PFSK-1 (cell line): ENCODE results near the gene NUDC.

ENCODE experiments used
- FOXP2 ChIP-seq: optimal IDR thresholded peaks from 2 replicates; pipeline ENCODE3; 2011; ENCODE audit warnings: borderline replicate concordance, control low read depth, inconsistent platforms; ENCODE audit not compliant: insufficient read depth; ENCODE audit errors: extremely low read length, extremely low read depth
- POLR2AphosphoS5 ChIP-seq: IDR thresholded peaks from 2 replicates; pipeline ENCODE4 v1.6.1; 2012; ENCODE audit warnings: low read depth, mild to moderate bottlenecking, control low read depth, low read length, moderate library complexity
- SIN3A ChIP-seq: IDR thresholded peaks from 2 replicates; pipeline ENCODE4 v1.6.1; 2012; ENCODE audit warnings: mild to moderate bottlenecking, low read length, moderate library complexity, borderline replicate concordance; ENCODE audit not compliant: insufficient read depth
- TAF1 ChIP-seq: IDR thresholded peaks from 2 replicates; pipeline ENCODE4 v1.6.1; 2012; ENCODE audit warnings: low read length, control low read depth, borderline replicate concordance; ENCODE audit not compliant: insufficient read depth
- TF ChIP-seq, protein P1 (sequence below), 2 experiments: IDR thresholded peaks; 2 replicates each; pipeline versions ENCODE4 v1.6.1 to v1.8.0; 2011 to 2012; ENCODE audit warnings: low read depth in 2 of 2, low read length in 2 of 2, control low read depth in 1 of 2, inconsistent platforms in 1 of 2, mild to moderate bottlenecking in 1 of 2, moderate library complexity in 1 of 2; ENCODE audit not compliant: insufficient read depth in 1 of 2

NUDC gene

DNA sequence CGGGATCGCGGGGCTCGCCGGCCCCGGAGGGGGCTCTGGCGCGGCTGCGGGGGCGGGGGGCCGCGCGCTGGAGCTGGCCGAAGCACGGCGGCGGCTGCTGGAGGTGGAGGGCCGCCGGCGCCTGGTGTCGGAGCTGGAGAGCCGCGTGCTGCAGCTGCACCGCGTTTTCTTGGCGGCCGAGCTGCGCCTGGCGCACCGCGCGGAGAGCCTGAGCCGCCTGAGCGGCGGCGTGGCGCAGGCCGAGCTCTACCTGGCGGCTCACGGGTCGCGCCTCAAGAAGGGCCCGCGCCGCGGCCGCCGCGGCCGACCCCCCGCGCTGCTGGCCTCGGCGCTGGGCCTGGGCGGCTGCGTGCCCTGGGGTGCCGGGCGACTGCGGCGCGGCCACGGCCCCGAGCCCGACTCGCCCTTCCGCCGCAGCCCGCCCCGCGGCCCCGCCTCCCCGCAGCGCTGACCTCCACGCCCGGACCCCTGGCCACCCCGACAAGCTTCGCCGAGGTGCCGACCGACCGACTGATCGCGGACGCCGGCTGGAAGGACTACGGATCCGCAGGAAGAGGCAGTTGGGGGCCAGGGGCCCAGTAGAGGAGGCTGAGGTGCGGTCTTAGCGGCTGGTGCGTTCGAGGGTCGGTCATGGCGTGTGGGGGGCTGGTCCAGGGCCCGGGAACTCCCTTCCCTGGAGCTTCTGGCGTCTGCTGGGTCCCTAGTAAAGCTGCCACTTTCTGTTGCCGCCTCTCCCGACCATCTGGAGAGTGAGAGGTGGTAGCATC lies 72.7 kb downstream of the NUDC start:
- no peak for TF ChIP-seq SIN3A
- no peak for TF ChIP-seq POLR2AphosphoS5
- TF ChIP-seq, protein P1, sequence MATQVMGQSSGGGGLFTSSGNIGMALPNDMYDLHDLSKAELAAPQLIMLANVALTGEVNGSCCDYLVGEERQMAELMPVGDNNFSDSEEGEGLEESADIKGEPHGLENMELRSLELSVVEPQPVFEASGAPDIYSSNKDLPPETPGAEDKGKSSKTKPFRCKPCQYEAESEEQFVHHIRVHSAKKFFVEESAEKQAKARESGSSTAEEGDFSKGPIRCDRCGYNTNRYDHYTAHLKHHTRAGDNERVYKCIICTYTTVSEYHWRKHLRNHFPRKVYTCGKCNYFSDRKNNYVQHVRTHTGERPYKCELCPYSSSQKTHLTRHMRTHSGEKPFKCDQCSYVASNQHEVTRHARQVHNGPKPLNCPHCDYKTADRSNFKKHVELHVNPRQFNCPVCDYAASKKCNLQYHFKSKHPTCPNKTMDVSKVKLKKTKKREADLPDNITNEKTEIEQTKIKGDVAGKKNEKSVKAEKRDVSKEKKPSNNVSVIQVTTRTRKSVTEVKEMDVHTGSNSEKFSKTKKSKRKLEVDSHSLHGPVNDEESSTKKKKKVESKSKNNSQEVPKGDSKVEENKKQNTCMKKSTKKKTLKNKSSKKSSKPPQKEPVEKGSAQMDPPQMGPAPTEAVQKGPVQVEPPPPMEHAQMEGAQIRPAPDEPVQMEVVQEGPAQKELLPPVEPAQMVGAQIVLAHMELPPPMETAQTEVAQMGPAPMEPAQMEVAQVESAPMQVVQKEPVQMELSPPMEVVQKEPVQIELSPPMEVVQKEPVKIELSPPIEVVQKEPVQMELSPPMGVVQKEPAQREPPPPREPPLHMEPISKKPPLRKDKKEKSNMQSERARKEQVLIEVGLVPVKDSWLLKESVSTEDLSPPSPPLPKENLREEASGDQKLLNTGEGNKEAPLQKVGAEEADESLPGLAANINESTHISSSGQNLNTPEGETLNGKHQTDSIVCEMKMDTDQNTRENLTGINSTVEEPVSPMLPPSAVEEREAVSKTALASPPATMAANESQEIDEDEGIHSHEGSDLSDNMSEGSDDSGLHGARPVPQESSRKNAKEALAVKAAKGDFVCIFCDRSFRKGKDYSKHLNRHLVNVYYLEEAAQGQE (IDR thresholded peaks at IDR 0.05; ENCODE audit: insufficient read depth in 1 of 2, low read depth in 2 of 2, low read length in 2 of 2), result no peak
- no peak for TF ChIP-seq FOXP2
- TF ChIP-seq TAF1, result no peak

DNA sequence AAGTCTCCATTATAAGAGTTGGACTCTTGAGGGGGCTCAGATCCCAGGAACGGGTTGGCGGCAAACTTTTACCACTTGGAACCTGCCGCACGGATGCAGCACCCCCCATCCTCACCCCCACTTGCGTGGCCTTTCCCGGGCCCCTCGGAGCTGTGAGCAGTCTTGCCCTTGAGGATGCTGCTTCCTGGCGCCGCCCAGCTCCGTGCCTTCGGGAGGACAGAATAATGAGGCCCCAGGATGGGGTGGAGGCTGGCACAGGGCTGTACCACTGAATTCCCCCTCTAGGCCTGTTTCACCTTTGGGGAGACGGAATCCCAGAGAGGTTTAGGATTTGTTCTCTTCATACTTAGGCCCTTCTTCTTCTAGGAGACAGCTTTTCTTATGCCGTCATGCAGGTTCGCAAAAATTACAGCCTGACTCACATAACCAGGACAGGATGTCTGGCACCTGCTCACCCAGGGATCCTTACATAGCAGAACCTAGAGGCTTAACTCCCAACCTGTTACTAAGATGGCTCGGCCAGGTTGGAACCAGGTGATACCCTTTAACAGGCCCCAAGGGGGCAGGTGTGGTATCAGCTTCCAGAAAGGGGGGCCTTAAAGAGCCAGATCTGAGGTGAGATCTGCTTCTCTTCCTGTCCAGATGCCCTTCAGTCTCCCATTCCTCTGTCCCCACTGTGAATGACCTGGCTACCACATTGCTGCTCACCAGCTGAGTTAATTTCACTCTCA lies 73.4 kb downstream of the NUDC start:
- TF ChIP-seq TAF1, result no peak
- TF ChIP-seq POLR2AphosphoS5, result no peak
- TF ChIP-seq, protein P1 (IDR thresholded peaks at IDR 0.05; ENCODE audit: insufficient read depth in 1 of 2, low read depth in 2 of 2, low read length in 2 of 2), result no peak
- no peak for TF ChIP-seq SIN3A
- no peak for TF ChIP-seq FOXP2

DNA sequence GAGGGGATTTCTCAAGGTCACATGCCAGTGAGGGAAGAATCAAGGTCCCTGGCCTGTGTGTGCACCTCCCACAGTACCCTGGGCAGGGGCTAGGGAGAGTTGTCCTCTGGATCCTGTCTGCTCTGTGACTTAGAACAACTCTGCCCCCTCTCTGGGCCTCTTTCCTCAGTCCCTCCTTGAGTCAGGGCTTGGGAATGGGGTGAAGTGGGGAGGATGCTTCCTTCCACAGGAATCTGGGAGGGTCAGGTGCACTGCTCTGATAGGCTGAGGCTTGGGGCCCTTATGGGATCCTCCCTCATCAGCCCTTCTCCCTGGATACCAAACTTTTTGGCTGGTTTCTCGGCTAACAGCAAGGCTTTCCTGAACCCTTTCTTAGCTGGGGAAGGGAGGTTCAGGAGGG lies 74.5 kb downstream of the NUDC start:
- no peak for TF ChIP-seq SIN3A
- TF ChIP-seq, protein P1 (IDR thresholded peaks at IDR 0.05; ENCODE audit: insufficient read depth in 1 of 2, low read depth in 2 of 2, low read length in 2 of 2), result no peak
- TF ChIP-seq FOXP2, result no peak
- TF ChIP-seq TAF1, result no peak
- no peak for TF ChIP-seq POLR2AphosphoS5
